Stimulated activated CD4-positive, alpha-beta T cell treated with anti-CD3 and anti-CD28 coated beads, TNF-alpha, amount 100 ng/mL, for 4 hours (primary cell): Measurements from ENCODE around the gene TAS2R39.

Experiments used
- DNase-seq, 3 experiments: peaks; one replicate each; pipeline ENCODE4 v3.0.0-alpha.2; 2020; ENCODE audit warnings: low read depth in 3 of 3

Gene TAS2R39

GRCh38 chr7:143216151-143216550 lies 32.9 kb downstream of the TAS2R39 start:
- no peak for DNase-seq

- DNase-seq, result no peak
These were observed 33.5 kb downstream of the TAS2R39 start for GRCh38 chr7:143216686-143217085.

- DNase-seq, result no peak
These were observed 34.6 kb downstream of the TAS2R39 start for GRCh38 chr7:143217806-143218205.

- DNase-seq, result no peak
These were observed 38.1 kb downstream of the TAS2R39 start for GRCh38 chr7:143221286-143221685.

- no peak for DNase-seq
These were observed 38.5 kb downstream of the TAS2R39 start, which contains the start of gene TAS2R40 for GRCh38 chr7:143221737-143222136. TSS of gene TAS2R40 (plus strand) at chr7:143222037. CDS start at chr7:143222079, 42 bp downstream.

GRCh38 chr7:143222782-143223181 lies 39.6 kb downstream of the TAS2R39 start:
- DNase-seq, result no peak

GRCh38 chr7:143223784-143224183 lies 40.6 kb downstream of the TAS2R39 start:
- no peak for DNase-seq

- DNase-seq, result no peak
These were observed 41.8 kb downstream of the TAS2R39 start for GRCh38 chr7:143225047-143225446.

- no peak for DNase-seq
These were observed 44.6 kb downstream of the TAS2R39 start for GRCh38 chr7:143227806-143228205.

- DNase-seq, result no peak
These were observed 46.0 kb downstream of the TAS2R39 start for GRCh38 chr7:143229054-143229790.

GRCh38 chr7:143230602-143231457 lies 47.6 kb downstream of the TAS2R39 start:
- no peak for DNase-seq
